GM21619 (cell line): ENCODE results near the gene SLC27A3.
A peak's percentile ranks its signal among the peaks of the same experiment; 100 is the strongest.
"Not testable (repeated sequence)": the region's sequence is repeated elsewhere in the genome, so short reads cannot be mapped to it uniquely, and the experiment has no call there.

Experiments used
- ATAC-seq: cut with Tn5 transposase; IDR thresholded peaks from one replicate; pipeline ENCODE4 v1.9.1; 2021; ENCODE audit not compliant: unreplicated experiment

SLC27A3 gene

DNA sequence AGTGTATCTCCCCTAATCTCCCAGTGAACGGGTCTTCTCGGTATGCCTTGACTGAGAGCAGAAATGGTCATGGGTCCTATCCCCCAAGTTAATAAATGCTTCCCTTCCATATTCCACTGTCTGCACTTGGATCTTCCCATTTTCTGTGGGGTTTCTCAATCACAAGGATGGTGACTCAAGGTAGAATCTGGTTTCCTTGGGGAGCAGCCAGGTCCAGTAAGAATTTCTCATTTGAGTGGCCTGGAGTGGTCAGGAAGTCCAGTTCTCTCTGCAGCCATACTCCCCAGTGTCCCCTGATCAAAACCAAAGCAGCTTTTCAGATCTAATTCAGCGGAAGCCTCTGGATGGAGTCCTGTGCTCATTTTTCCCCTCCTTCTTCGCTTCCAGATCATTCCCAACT is 14.8 kb upstream of the SLC27A3 start:
- ATAC-seq = no peak

DNA sequence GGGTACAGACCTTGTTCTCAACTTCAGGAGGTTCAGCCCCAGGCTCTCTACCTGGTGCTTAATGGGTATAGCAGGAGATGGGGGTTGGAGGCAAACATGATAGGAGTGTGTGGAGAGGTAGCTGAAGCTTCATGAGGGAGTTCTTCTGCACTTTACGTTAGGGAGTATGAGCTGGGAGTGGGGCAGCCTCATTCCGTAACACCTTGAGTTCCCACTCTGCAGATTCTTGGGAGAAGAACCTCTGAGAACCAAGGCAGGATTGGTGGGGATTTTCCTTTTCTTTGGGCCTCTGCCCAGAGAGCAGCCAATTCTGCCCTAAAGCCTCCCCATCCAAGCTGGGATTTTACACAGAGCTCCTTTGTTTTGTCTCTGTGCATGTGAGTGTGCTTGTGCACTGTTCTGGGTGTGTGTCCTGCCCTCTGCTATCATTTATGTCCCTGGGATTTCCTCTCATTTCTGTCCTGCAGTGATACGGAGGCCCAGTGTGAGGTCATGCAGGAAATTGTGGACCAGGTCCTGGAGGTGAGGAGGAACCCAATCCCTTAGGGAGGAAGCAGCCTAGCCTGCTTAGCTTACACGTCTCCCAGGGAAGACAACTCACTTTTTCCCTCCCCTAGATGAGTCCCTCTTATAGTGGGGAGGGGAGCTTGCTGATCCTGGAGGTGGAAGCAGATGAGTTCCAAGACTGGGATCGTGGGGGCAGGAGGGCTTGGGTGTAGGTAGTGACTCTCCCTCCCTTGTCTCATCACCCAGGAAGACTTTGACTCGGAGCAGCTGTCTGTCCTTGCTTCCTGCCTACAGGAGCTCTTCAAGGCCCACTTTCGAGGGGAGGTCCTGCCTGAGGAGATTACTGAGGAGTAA is 11.6 kb upstream of the SLC27A3 start:
- ATAC-seq = no peak

DNA sequence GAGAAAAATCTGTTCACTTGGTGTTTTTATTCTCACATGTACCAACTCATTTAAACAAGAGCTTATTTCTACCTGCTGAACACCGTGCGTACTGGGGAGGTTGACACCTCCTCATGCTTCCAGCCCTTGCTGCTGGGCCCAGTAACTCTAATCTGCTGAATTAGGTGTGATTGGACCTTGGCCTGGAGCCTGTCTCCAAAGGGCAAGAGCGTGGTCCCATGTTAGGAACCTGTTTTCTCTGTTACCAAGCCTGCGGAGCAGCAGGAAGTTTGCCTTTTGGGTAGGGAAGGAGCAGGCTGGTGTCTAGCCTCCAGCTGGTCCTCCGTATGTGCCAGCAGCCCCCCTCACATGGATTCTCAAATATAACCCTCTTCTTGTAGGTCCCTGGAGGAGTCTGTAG is 10.9 kb upstream of the SLC27A3 start:
- no peak for ATAC-seq

DNA sequence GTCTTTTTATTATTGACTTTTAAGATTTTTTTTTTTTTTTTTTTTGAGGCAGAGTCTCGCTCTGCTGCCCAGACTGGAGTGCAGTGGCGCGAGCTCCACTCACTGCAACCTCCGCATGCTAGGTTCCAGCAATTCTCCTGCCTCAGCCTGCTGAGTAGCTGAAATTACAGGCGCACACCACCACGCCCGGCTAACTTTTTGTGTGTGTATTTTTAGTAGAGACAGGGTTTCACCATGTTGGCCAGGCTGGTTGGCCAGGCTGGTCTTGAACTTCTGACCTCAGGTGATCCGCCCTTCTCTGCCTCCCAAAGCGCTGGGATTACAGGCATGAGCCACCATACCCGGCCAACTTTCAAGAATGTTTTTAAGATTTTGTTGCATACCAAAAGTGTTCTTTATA is 8.5 kb upstream of the SLC27A3 start:
- ATAC-seq = not testable (repeated sequence)

DNA sequence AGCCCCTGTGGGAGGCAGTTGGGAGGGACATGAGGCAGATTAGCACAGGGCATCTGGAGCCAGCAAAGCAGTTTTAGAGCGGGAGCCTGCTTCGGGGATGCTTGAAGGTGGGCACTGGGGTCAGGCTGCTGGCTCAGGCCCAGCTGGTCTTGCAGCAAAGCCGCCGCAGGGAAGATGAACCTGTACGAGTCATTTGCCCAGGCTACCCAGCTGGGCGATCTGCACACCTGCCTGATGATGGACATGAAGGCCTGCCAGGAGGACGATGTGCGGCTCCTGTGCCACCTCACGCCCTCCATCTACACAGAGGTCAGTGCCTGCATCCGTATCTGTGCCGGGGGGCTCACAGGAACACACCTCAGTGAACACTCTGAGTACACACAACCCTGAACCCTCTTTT is 7.7 kb upstream of the SLC27A3 start:
- no peak for ATAC-seq

DNA sequence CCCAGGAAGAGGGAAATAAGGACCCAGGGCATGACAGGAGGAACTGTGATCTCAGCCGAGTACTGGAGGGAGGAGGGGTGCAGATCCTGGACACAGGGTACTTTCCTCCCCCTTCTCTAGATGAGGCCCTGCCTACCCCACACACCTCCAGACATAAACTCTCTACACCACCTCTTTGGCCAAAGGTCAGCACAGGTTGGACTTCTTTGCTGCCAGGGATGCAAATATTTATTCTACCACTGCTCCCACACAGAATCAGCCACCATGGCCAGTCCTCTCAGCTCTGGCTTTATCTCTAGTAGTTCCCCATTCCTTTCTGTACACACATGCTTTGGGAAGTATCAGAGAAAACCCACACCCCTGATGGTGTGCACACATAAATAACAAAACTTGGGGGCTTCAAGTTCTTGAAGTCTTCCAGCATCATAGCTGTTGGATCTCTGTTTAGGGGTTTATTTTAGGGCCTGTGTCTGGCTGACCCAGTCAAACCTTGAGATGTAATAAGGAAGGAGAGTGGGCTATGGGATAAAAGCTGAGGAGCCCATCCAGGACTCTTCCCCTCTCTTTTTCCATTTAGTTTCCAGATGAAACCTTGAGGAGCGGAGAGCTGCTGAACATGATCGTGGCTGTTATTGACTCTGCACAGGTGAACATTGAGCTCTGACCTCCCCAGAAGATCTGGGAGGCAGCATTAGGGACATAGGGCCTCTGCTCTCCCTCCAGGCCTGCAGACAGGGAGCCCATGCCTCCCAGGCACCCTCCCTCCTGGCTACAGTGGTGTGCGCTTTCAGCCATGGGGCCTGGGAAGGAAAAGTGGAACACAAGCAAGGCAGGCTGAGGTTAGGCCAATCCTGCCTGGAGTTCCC is 6.7 kb upstream of the SLC27A3 start:
- no peak for ATAC-seq

DNA sequence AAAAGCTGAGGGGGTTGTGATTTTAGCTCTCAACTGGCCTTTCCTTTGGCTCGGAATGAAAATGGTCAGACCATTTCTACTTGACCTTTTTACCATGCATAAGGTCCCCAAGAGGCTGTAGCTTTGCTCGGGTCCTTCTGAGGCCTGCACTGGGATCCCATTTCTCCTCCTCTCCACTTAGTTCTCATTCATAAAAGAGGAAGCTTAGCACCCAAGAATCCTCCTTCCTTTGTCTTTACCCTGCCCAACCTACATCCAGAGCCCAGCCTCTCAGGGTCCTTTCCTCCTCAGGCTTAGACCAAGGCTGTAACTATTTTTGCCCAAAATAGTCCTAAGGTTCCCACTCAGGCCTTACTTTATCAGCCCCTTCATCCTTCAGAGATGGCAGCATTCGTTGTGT is 6.0 kb upstream of the SLC27A3 start:
- no peak for ATAC-seq

DNA sequence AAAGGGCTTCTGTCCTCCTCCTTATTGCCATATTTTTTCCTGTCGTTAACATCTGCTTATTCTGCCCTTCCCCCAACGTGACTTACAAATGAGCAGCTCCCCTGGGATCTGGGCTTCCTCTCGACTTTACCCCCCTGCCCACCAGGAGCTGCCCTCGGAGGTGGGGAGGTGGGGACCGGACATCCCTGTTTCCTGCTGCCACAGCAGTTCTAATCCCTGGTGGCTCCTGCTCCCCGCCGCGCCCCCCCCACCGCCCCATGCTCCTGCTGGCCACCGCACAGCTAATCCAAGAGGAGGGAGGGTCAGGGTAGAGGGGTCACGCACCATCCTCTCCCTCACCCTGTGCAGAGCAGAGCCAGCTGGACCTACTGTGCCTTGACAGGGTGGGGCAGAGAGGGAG is 4.4 kb upstream of the SLC27A3 start:
- ATAC-seq = no peak

DNA sequence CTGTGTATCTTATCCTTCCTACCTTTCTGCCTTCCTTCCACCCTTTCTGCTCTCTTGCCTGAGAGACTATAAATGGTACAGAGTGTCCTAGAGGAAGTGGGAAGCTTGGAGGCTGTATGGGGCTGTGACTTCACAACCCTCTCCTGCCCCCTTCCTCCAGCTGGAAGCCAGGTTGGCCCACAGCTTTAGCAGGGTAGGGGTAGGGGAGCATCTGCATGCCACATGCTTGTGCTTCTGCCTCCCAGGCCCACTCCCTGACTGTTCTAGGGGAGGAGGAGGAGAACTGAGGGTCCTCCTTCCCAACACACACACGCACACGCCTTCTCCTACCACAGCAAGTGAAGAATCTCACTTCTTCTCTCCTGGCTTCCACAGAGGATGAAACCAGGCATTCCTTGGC is 3.9 kb upstream of the SLC27A3 start:
- ATAC-seq = no peak

DNA sequence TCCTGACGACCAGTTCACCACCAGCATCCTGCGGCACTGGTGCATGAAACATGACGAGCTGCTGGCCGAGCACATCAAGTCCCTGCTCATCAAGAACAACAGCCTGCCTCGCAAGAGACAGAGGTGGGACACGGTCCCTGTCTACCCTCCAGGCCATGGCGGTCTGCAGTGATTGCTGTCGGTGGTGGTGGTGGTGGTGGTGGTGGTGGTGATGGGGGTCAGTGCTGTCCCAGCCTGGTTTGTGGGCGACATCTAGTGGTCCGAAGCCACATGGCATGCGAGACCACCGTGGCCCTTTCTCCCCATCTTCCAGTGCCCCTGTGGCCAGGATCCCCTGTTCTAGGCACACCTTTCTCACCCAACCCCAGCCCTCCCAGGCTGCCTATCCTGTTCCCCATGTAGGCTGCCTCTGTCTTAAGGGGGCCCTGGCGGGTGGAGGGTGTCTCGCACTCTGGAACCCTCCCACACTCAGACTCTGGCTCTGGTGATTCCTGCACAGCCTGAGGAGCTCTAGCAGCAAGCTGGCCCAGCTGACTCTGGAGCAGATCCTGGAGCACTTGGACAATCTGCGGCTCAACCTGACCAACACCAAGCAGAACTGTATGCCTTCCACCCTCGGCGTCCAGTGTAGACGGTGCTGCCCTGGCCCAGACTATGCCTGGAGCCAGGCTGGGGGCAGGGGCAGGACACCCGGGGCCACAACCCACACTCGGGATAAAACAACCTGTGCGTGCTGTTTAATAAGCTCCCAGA is 3.2 kb upstream of the SLC27A3 start:
- ATAC-seq = no peak

DNA sequence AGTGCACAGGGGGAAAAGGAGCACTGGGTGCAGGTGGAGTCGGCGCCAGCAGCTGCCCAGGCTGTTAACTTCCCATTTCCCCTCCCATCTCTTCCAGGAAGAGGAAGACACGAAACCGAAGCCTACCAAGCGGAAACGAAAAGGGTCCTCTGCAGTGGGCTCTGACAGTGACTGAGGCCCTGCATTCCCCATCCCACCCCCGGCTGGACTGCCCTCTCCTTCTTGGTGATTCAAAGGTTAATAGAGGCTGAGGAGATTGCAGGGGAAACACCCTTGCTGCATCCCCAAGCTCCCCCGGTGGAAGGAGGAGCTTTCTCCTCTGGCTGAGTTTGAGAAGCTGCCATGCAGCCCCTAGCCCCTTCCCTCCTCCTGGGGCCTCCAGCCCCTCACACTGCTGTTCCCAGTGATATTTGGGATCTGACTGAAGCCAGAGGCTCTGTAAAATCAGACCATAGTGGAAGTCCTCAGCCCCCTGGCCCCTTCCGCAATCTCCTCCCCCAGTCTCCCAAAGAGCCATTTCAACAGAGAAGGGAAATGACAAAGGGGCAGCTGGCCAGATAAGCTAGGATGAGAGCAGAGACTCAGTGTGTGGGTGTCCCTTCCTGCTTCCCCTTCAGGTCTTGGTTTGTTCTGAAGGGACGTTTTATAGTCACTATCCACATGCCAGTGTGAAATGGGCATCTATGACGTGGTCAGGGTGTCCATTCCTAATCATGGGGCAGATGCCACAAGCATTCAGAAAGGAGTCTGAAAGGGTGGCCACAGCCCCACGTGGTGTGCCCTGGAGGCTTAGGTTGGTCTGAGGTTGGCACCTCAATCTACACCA is 1.9 kb upstream of the SLC27A3 start:
- ATAC-seq = no peak

DNA sequence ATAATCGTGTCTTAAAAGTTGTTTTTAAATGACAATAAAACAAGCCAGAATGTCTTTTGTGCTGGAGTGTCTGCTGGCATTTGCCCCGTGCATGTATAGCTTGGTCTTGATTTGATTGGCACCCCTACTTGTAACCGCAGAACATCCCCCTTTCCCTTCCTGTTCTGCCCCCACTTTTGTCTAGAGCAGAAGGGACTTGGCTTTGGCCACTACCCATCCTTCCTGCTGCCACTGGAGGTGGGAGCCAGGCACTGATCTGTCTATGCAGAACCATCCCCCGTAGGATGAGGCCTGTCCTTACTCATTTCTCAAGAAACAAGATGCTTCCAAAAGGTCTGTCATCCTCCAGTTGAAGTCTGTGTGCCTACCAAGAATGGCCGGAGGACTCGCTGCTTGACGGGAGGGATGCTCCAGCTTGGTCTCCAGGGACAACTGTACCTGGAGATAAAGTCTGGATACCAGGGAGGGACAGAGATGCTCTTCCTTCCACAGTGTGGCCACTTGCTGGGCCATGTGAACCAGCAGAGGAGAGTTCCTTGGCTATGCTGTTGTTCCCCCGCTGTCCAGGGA is 1.1 kb upstream of the SLC27A3 start:
- no peak for ATAC-seq

DNA sequence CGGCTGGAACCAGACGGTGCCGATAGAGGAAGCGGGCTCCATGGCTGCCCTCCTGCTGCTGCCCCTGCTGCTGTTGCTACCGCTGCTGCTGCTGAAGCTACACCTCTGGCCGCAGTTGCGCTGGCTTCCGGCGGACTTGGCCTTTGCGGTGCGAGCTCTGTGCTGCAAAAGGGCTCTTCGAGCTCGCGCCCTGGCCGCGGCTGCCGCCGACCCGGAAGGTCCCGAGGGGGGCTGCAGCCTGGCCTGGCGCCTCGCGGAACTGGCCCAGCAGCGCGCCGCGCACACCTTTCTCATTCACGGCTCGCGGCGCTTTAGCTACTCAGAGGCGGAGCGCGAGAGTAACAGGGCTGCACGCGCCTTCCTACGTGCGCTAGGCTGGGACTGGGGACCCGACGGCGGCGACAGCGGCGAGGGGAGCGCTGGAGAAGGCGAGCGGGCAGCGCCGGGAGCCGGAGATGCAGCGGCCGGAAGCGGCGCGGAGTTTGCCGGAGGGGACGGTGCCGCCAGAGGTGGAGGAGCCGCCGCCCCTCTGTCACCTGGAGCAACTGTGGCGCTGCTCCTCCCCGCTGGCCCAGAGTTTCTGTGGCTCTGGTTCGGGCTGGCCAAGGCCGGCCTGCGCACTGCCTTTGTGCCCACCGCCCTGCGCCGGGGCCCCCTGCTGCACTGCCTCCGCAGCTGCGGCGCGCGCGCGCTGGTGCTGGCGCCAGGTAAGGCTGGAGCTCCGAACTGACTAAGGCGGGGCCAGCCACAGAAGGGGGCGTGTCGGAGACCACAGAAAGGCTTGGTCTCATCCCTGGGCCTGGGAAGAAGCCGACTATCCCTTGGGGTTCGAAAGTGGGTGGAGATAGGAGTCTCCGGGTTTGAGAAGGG is 486 bp downstream of the SLC27A3 start:
- peak; percentile 50 for ATAC-seq

DNA sequence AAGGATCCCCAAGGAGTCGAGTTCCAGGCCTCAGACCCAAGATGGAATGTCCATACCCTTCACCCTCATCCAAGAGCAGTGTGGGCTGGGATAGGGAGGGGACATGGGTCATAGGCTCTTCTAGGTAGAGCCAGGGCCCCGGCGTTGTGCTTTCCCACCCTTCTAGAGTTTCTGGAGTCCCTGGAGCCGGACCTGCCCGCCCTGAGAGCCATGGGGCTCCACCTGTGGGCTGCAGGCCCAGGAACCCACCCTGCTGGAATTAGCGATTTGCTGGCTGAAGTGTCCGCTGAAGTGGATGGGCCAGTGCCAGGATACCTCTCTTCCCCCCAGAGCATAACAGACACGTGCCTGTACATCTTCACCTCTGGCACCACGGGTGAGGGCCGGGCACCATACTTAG is 1.1 kb downstream of the SLC27A3 start:
- ATAC-seq = no peak

DNA sequence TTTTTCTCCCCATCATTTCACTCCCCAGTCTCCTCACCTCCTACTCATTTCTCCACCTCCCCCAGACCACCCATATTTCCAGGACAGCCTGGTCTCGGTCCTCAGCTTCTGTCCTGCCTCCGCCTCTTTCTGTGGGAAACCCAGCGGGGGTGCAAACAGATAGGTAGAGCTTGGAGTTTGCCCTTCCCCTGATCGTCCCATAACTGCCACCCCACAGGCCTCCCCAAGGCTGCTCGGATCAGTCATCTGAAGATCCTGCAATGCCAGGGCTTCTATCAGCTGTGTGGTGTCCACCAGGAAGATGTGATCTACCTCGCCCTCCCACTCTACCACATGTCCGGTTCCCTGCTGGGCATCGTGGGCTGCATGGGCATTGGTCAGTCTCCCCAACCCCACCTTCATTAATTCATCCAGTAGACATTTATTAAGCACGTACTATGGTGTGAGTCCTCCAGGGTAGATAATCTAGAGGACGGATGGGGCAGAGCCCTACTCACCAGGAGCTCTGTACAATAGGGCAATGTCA is 1.7 kb downstream of the SLC27A3 start:
- ATAC-seq = no peak

DNA sequence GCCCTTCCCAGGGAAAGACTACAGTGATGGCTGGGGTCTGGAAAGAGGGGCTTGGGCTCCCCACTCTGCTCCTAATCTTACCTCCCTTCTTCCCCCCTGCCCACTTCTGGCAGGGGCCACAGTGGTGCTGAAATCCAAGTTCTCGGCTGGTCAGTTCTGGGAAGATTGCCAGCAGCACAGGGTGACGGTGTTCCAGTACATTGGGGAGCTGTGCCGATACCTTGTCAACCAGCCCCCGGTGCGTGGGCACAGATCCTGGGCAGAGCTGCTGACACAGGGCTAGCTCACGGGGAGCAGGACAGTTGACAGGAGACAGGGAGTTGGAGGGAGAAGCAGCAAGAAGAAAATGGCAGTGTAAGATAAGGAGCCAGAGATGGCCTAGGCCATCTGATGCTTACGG is 2.4 kb downstream of the SLC27A3 start:
- ATAC-seq = no peak

DNA sequence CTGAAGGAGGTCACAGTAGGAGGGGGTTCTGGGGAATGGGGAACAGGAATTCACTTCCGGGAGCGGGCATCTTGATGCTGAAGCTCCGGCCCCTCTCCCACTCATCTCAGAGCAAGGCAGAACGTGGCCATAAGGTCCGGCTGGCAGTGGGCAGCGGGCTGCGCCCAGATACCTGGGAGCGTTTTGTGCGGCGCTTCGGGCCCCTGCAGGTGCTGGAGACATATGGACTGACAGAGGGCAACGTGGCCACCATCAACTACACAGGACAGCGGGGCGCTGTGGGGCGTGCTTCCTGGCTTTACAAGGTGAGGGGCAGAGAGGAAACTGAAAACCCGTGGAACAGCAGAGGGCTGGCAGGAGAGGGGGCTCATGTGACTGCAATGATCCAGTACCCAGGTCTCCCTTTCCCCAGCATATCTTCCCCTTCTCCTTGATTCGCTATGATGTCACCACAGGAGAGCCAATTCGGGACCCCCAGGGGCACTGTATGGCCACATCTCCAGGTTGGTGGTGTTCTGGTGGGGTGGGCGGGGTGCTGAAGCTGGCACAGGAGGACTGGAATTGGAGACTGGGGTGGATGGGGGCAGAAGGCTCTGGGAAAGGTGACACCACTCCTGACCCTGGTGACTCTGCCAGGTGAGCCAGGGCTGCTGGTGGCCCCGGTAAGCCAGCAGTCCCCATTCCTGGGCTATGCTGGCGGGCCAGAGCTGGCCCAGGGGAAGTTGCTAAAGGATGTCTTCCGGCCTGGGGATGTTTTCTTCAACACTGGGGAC is 3.0 kb downstream of the SLC27A3 start:
- ATAC-seq = no peak

DNA sequence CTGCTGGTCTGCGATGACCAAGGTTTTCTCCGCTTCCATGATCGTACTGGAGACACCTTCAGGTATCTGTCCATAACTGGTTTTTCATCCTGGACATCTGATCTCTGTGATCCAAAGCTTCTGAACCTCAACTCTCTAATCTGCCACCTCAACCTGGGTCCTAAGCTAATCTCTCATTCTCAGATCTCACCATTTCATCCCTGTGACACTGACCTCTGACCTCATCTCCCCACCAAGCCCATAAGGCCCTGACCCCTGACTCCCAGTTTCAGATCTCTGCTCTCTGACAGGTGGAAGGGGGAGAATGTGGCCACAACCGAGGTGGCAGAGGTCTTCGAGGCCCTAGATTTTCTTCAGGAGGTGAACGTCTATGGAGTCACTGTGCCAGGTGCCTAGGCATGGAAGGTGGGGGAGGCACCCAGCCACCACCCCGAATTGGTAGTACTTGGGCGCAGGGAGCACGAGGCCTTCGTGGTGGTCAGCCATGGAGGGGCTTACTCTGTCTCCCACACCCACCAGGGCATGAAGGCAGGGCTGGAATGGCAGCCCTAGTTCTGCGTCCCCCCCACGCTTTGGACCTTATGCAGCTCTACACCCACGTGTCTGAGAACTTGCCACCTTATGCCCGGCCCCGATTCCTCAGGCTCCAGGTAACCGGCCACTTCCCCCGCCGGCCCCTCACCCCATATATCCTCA is 3.8 kb downstream of the SLC27A3 start:
- ATAC-seq = no peak
